H9 (cell line): ENCODE results near the gene RHEX. TPM values are rescaled to one million over a fixed set of nuclear protein-coding genes. Genes with fewer than 3 reads are reported as not detected.

Experiments used
- DNase-seq: peaks from one replicate; pipeline ENCODE4 v3.0.0-alpha.2; 2017
- H2AFZ ChIP-seq: one replicate; pipeline ENCODE4 v1.6.1; 2013; ENCODE audit warnings: mild to moderate bottlenecking, low read length, control low read depth, moderate library complexity
- H2AK5ac ChIP-seq: 2 replicates; pipeline ENCODE4 v1.6.1; 2013; ENCODE audit warnings: low read length, control low read depth, mixed read lengths; ENCODE audit not compliant: insufficient read length
- H2BK120ac ChIP-seq: one replicate; pipeline ENCODE4 v1.6.1; 2013; ENCODE audit warnings: low read depth, mild to moderate bottlenecking, low read length, control low read depth, inconsistent platforms; ENCODE audit not compliant: poor library complexity, severe bottlenecking
- H2BK12ac ChIP-seq: 2 replicates; pipeline ENCODE4 v1.6.1; 2013; ENCODE audit warnings: low read length, control low read depth, mixed read lengths, low read depth; ENCODE audit not compliant: insufficient read length
- H2BK15ac ChIP-seq: 2 replicates; pipeline ENCODE4 v1.6.1; 2013; ENCODE audit warnings: low read depth, low read length, control low read depth
- H2BK20ac ChIP-seq: one replicate; pipeline ENCODE4 v1.6.1; 2013; ENCODE audit warnings: low read depth, mild to moderate bottlenecking, low read length, control low read depth, inconsistent platforms; ENCODE audit not compliant: poor library complexity, severe bottlenecking
- H2BK5ac ChIP-seq: 2 replicates; pipeline ENCODE4 v1.6.1; 2013; ENCODE audit warnings: low read length, control low read depth, mixed read lengths; ENCODE audit not compliant: insufficient read length
- H3K14ac ChIP-seq: 2 replicates; pipeline ENCODE4 v1.6.1; 2013; ENCODE audit warnings: low read length, control low read depth; ENCODE audit not compliant: insufficient read depth
- H3K18ac ChIP-seq: 2 replicates; pipeline ENCODE4 v1.6.1; 2013; ENCODE audit warnings: low read depth, mild to moderate bottlenecking, mixed read lengths, low read length, control low read depth; ENCODE audit not compliant: insufficient read length
- H3K23ac ChIP-seq: 2 replicates; pipeline ENCODE4 v1.6.1; 2013; ENCODE audit warnings: low read length, control low read depth, mixed read lengths, low read depth; ENCODE audit not compliant: insufficient read length
- H3K23me2 ChIP-seq: 2 replicates; pipeline ENCODE4 v1.6.1; 2013; ENCODE audit warnings: low read depth, mild to moderate bottlenecking, mixed read lengths, low read length, control low read depth; ENCODE audit not compliant: insufficient read length, poor library complexity, severe bottlenecking
- H3K27ac ChIP-seq: 2 replicates; pipeline ENCODE4 v1.5.1; 2013; ENCODE audit warnings: low read length, control low read depth, mixed read lengths, low read depth; ENCODE audit not compliant: insufficient read length
- H3K27me3 ChIP-seq: 2 replicates; pipeline ENCODE4 v1.6.1; 2013; ENCODE audit warnings: low read length, control low read depth, inconsistent platforms; ENCODE audit not compliant: insufficient read depth
- H3K4ac ChIP-seq: 2 replicates; pipeline ENCODE4 v1.6.1; 2013; ENCODE audit warnings: low read depth, mild to moderate bottlenecking, control low read depth, inconsistent platforms, low read length, moderate library complexity
- H3K4me1 ChIP-seq: 2 replicates; pipeline ENCODE4 v1.6.1; 2013; ENCODE audit warnings: low read length, control low read depth, inconsistent platforms; ENCODE audit not compliant: insufficient read depth
- H3K4me2 ChIP-seq: 2 replicates; pipeline ENCODE4 v1.6.1; 2013; ENCODE audit warnings: low read length, control low read depth, mixed read lengths; ENCODE audit not compliant: insufficient read length, insufficient read depth
- H3K56ac ChIP-seq: 2 replicates; pipeline ENCODE4 v1.6.1; 2013; ENCODE audit warnings: low read depth, mild to moderate bottlenecking, mixed read lengths, low read length, control low read depth; ENCODE audit not compliant: insufficient read length
- H3K79me1 ChIP-seq: 2 replicates; pipeline ENCODE4 v1.6.1; 2013; ENCODE audit warnings: low read depth, mild to moderate bottlenecking, moderate library complexity, low read length, control low read depth, inconsistent platforms; ENCODE audit not compliant: insufficient read depth, poor library complexity, severe bottlenecking
- H3K79me2 ChIP-seq: 2 replicates; pipeline ENCODE4 v1.6.1; 2013; ENCODE audit warnings: low read length, control low read depth, inconsistent platforms; ENCODE audit not compliant: insufficient read depth
- H3K9ac ChIP-seq: 2 replicates; pipeline ENCODE4 v1.6.1; 2013; ENCODE audit warnings: low read length, control low read depth, mixed read lengths; ENCODE audit not compliant: insufficient read length; ENCODE audit errors: extremely low read depth
- H3K9me3 ChIP-seq: one replicate; pipeline ENCODE4 v1.6.1; 2013; ENCODE audit warnings: low read depth, low read length, inconsistent platforms; ENCODE audit not compliant: control insufficient read depth
- H3T11ph ChIP-seq: one replicate; pipeline ENCODE4 v1.6.1; 2013; ENCODE audit warnings: mild to moderate bottlenecking, low read length, control low read depth, inconsistent platforms
- H4K20me1 ChIP-seq: one replicate; pipeline ENCODE4 v1.6.1; 2013; ENCODE audit not compliant: control insufficient read depth, insufficient read length, insufficient read depth
- H4K5ac ChIP-seq: 2 replicates; pipeline ENCODE4 v1.6.1; 2013; ENCODE audit warnings: low read depth, mild to moderate bottlenecking, mixed read lengths, low read length, control low read depth; ENCODE audit not compliant: insufficient read length
- H4K8ac ChIP-seq: replicated peaks from 2 replicates; pipeline ENCODE4 v1.6.1; 2013; ENCODE audit warnings: low read length, control low read depth, mixed read lengths, low read depth; ENCODE audit not compliant: insufficient read length
- H4K91ac ChIP-seq: 2 replicates; pipeline ENCODE4 v1.6.1; 2013; ENCODE audit warnings: low read depth, mild to moderate bottlenecking, moderate library complexity, mixed read lengths, low read length, control low read depth; ENCODE audit not compliant: insufficient read length
- H3K27ac Mint-ChIP-seq, 3 experiments: 2 replicates in 2 of 3; 3 replicates in 1 of 3; pipeline ENCODE4 v1.8.0; 2020 to 2021; ENCODE audit warnings: mixed read lengths in 3 of 3, mild to moderate bottlenecking in 1 of 3, moderate library complexity in 1 of 3
- H3K27me3 Mint-ChIP-seq: 2 replicates; pipeline ENCODE4 v1.8.0; 2021; ENCODE audit warnings: low read depth, mild to moderate bottlenecking, moderate library complexity, mixed read lengths
- H3K36me3 Mint-ChIP-seq, 3 experiments: 2 replicates in 2 of 3; 3 replicates in 1 of 3; pipeline ENCODE4 v1.8.0; 2020 to 2021; ENCODE audit warnings: low read depth in 3 of 3, mixed read lengths in 3 of 3; ENCODE audit not compliant: insufficient read depth in 1 of 3
- H3K4me1 Mint-ChIP-seq, 2 experiments: 2 replicates each; pipeline ENCODE4 v1.8.0; 2020; ENCODE audit warnings: mixed read lengths in 2 of 2
- H3K4me3 Mint-ChIP-seq, 2 experiments: 2 replicates in 1 of 2; 3 replicates in 1 of 2; pipeline ENCODE4 v1.8.0; 2020 to 2021; ENCODE audit warnings: mild to moderate bottlenecking in 2 of 2, mixed read lengths in 2 of 2, moderate library complexity in 1 of 2
- H3K9me3 Mint-ChIP-seq, 2 experiments: 2 replicates in 1 of 2; 3 replicates in 1 of 2; pipeline ENCODE4 v1.8.0; 2020; ENCODE audit warnings: mild to moderate bottlenecking in 2 of 2, mixed read lengths in 2 of 2, moderate library complexity in 1 of 2
- WGBS: extraction: QIAGEN DNeasy Blood & Tissue Kit; methylation state at CpG from one replicate; pipeline ENCODE4 v1.1.7; 2013; ENCODE audit warnings: missing lambda C conversion rate, low lambda C conversion rate, mixed read lengths; ENCODE audit not compliant: insufficient read length; ENCODE audit errors: extremely low coverage; 5-methylcytosine and 5-hydroxymethylcytosine counted together
- total RNA-seq: library from RNA; stranded (reverse); gene quantifications from 2 replicates; pipeline ENCODE4 v1.2.1, GENCODE V29; 2021
- TF ChIP-seq, protein P1 (sequence below): fragments of 200-600 bp; sonication (generic); conservative IDR thresholded peaks from 3 replicates; pipeline ENCODE4 v1.8.0; 2021; ENCODE audit warnings: antibody characterized with exemption, mild to moderate bottlenecking

RHEX gene
- total RNA-seq, 1 experiment from 2014 or later = not detected

DNA sequence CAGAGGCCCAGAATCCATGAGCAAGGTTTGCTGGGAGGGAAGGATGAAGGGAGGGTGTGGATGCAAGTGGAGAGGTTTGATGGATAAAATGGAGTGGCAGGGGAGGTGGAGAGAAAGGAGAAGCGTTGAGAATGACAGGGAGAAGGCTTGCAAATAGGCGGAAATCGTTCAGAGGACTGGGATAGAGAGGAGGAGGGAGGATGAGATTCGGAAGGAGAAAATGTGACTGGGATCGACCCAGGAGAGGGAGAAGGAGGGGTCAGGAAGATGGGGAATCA is 63.8 kb downstream of the RHEX start:
- H3K18ac ChIP-seq = no peak overlapping the region
- H2BK5ac ChIP-seq = no peak overlapping the region
- peaks cover 3% of the 10 kb centered on the region; the same call in 1 of the 2 replicates for H3K27me3 ChIP-seq
- H3K9ac ChIP-seq = no peak overlapping the region
- no peaks in the 10 kb centered on the region for H3K79me2 ChIP-seq
- no peak overlapping the region for H3K23ac ChIP-seq
- H4K5ac ChIP-seq = no peak overlapping the region
- no peaks in the 10 kb centered on the region for H3K79me1 ChIP-seq
- Mint-ChIP-seq H3K27ac (no peak overlapping the region; a peak in 2 of 7 replicates), H3K36me3 (peaks cover 0 to 10% (median under 1%) of the 10 kb centered on the region in 3 experiments; a peak in 3 of 7 replicates), H3K27me3 (peaks cover 59% of the 10 kb centered on the region), H3K4me1 (peaks cover 12% of the 10 kb centered on the region in 2 experiments), H3K9me3 (peaks cover 13% of the 10 kb centered on the region in 2 experiments), H3K4me3 (peak overlapping the region; percentile 70 to 88)
- no peak overlapping the region for H4K91ac ChIP-seq
- no peaks in the 10 kb centered on the region for H3K9me3 ChIP-seq
- no peak overlapping the region for H3K56ac ChIP-seq
- H3K27ac ChIP-seq = no peak overlapping the region
- H4K8ac ChIP-seq = no peak overlapping the region
- H2BK20ac ChIP-seq = no peak overlapping the region
- peaks cover 14% of the 10 kb centered on the region for H3K23me2 ChIP-seq
- peak; percentile 38 for DNase-seq
- H3K4ac ChIP-seq = no peak overlapping the region
- no peak overlapping the region for H3K14ac ChIP-seq
- H2BK15ac ChIP-seq = no peak overlapping the region
- H2AK5ac ChIP-seq = no peak overlapping the region
- H2AFZ ChIP-seq = no peak overlapping the region
- H3K4me2 ChIP-seq = peak overlapping the region; percentile 37
- TF ChIP-seq, protein P1, sequence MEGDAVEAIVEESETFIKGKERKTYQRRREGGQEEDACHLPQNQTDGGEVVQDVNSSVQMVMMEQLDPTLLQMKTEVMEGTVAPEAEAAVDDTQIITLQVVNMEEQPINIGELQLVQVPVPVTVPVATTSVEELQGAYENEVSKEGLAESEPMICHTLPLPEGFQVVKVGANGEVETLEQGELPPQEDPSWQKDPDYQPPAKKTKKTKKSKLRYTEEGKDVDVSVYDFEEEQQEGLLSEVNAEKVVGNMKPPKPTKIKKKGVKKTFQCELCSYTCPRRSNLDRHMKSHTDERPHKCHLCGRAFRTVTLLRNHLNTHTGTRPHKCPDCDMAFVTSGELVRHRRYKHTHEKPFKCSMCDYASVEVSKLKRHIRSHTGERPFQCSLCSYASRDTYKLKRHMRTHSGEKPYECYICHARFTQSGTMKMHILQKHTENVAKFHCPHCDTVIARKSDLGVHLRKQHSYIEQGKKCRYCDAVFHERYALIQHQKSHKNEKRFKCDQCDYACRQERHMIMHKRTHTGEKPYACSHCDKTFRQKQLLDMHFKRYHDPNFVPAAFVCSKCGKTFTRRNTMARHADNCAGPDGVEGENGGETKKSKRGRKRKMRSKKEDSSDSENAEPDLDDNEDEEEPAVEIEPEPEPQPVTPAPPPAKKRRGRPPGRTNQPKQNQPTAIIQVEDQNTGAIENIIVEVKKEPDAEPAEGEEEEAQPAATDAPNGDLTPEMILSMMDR = no peak
- no peak overlapping the region for H2BK12ac ChIP-seq
- no peaks in the 10 kb centered on the region for H4K20me1 ChIP-seq
- no peak overlapping the region for H3T11ph ChIP-seq
- no peaks in the 10 kb centered on the region for H3K4me1 ChIP-seq
- H2BK120ac ChIP-seq = no peak overlapping the region
- no CpG with 5 or more reads among the region's 5 CpGs for WGBS
